D721Med (cell line): ENCODE data around the gene CIB2.

Experiments used
- DNase-seq: peaks from one replicate; pipeline ENCODE4 v3.0.0; 2011; ENCODE audit warnings: low spot score; ENCODE audit not compliant: insufficient read length
- FAIRE-seq: peaks from 2 replicates; lab custom pipeline; 2011; peaks lifted over from hg19 to GRCh38; lab: Jason Lieb, UNC
- CTCF ChIP-seq: IDR thresholded peaks from 2 replicates; pipeline ENCODE4 v1.5.1; 2012; ENCODE audit warnings: mild to moderate bottlenecking, control low read depth; ENCODE audit not compliant: insufficient read depth; ENCODE audit errors: missing control alignments

The CIB2 gene

GRCh38 chr15:78149068-78149804 is 18.0 kb upstream of the CIB2 start, which contains the start of gene IDH3A:
TSS of gene IDH3A (plus strand) at chr15:78149362. CDS start at chr15:78149404, 42 bp downstream.
- TF ChIP-seq CTCF, result no peak
- peak; percentile 75 for DNase-seq
- no peak for FAIRE-seq

- FAIRE-seq (no peak), DNase-seq (no peak)
- no peak for TF ChIP-seq CTCF
These were observed 17.3 kb upstream of the CIB2 start for GRCh38 chr15:78148392-78149067.

- FAIRE-seq (no peak), DNase-seq (no peak)
- no peak for TF ChIP-seq CTCF
These were observed 16.3 kb upstream of the CIB2 start for GRCh38 chr15:78147566-78147965.

GRCh38 chr15:78146425-78147154 is 15.3 kb upstream of the CIB2 start:
- FAIRE-seq (no peak), DNase-seq (no peak)
- TF ChIP-seq CTCF, result no peak

- FAIRE-seq, result no peak
- no peak for DNase-seq
- no peak for TF ChIP-seq CTCF
These were observed 11.1 kb upstream of the CIB2 start for GRCh38 chr15:78142332-78142731.

- DNase-seq (no peak), FAIRE-seq (no peak)
- TF ChIP-seq CTCF, result no peak
These were observed 9.0 kb upstream of the CIB2 start for GRCh38 chr15:78140292-78140691.
